ENCODE results near the gene RGP1.

- TF ChIP-seq EZH2 (IDR thresholded peaks at IDR 0.05; ENCODE audit: low read depth) (no peak), CTCF (conservative IDR thresholded peaks at IDR 0.05) (no peak)
Measured at GRCh38 chr9:35778496-35778895, 29.4 kb downstream of the RGP1 start.
